Esophagus squamous epithelium (tissue), 5 donors: ENCODE measurements around the gene PTPRT. TPM values are rescaled to one million over a fixed set of nuclear protein-coding genes. Genes with fewer than 3 reads are reported as not detected.

ENCODE experiments used
- DNase-seq: peaks from one replicate; lab custom pipeline; 2025; lab: John Stamatoyannopoulos, UW
- H3K27ac ChIP-seq, 4 donors: fragments of 200-600 bp; sonication (generic); one replicate each; pipeline ENCODE4 v1.5.1; 2016 to 2019; ENCODE audit warnings: mild to moderate bottlenecking in 1 of 4
- H3K27me3 ChIP-seq, 4 donors: fragments of 200-600 bp; sonication (generic); 1 replicate in 3 of 4; 2 replicates in 1 of 4; pipeline versions ENCODE4 v1.5.1 to v1.6.0; 2017 to 2021; ENCODE audit warnings: antibody characterized with exemption in 1 of 4
- H3K36me3 ChIP-seq, 3 donors: fragments of 200-600 bp; sonication (generic); one replicate each; pipeline ENCODE4 v1.5.1; 2016 to 2019
- H3K4me1 ChIP-seq, 3 donors: fragments of 200-600 bp; sonication (generic); one replicate each; pipeline ENCODE4 v1.5.1; 2017 to 2019
- H3K4me3 ChIP-seq, 4 donors: fragments of 200-600 bp; sonication (generic); 1 replicate in 3 of 4; 2 replicates in 1 of 4; pipeline ENCODE4 v1.5.1; 2016 to 2019; ENCODE audit warnings: mild to moderate bottlenecking in 2 of 4, moderate library complexity in 1 of 4
- H3K9me3 ChIP-seq, 3 donors: fragments of 200-600 bp; sonication (generic); one replicate each; pipeline ENCODE4 v1.5.1; 2016 to 2019
- CTCF ChIP-seq, 6 experiments: fragments of 450-650 bp in 4 of 6; fragments of 200-600 bp in 2 of 6; sonication (generic) in 2 of 6; IDR thresholded peaks; one replicate each; pipeline ENCODE4 v1.5.1; 2016 to 2019; ENCODE audit warnings: antibody characterized with exemption in 6 of 6, mild to moderate bottlenecking in 4 of 6, moderate library complexity in 4 of 6
- POLR2A ChIP-seq, 4 donors: fragments of 450-650 bp; IDR thresholded peaks; one replicate each; pipeline ENCODE4 v1.6.1; 2017; ENCODE audit warnings: antibody characterized with exemption in 4 of 4, mild to moderate bottlenecking in 4 of 4, moderate library complexity in 3 of 4
- WGBS, 2 donors: methylation state at CpG; one replicate each; pipeline ENCODE4 v1.1.5; 2018; 5-methylcytosine and 5-hydroxymethylcytosine counted together
- intact Hi-C: fragments of 100-400 bp; cut with DNase I; formaldehyde crosslinking; loops from one replicate; pipeline ENCODE4 v1.15.0; 2022
- total RNA-seq, 4 donors: library from RNA; depleted of rRNA; stranded (reverse); fragments of >200 nt; gene quantifications; one replicate each; pipeline ENCODE4 v1.1.0, GENCODE V29; 2016
- donor health status: DM: yes; HTN: yes; CAD: no.

Gene PTPRT
- total RNA-seq, 4 donors from 2014 or later: under 0.01 to 0.06 TPM; not detected in 2

DNA sequence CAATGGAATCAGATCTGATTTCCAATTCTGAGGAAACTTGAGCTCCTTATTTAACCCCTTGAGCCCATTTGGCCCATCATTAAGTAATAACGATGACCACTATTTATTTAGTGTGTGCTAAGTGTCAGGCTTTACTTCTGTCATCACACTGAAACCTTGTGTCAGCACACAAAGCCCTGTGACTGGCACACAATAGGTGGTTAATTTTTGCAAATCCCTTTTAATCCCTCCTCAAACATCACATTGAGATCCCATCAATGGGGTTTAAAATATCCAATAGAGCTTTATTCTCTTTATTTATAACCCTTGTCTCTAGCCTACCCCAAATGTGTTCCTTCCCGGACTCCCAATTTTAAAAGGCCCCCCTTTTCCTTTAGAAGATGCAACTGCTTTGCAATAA is 914.7 kb downstream of the PTPRT start:
- Histone ChIP-seq H3K4me3 (no peak overlapping the region), H3K4me1 (no peaks in the 10 kb centered on the region), H3K27ac (no peak overlapping the region), H3K27me3 (peaks cover 0 to 12% (median 0%) of the 10 kb centered on the region in 4 donors), H3K9me3 (no peaks in the 10 kb centered on the region), H3K36me3 (no peaks in the 10 kb centered on the region)
- WGBS, 2 donors: 17 to 65% methylated on average over 2 of the region's 2 CpGs
- no peak for DNase-seq
- intact Hi-C loops: no loop called here
- TF ChIP-seq POLR2A (IDR thresholded peaks at IDR 0.05) (no peak), CTCF (IDR thresholded peaks at IDR 0.05) (no peak)

GRCh38 chr20:42272516-42272915 is 917.2 kb downstream of the PTPRT start:
- TF ChIP-seq CTCF (IDR thresholded peaks at IDR 0.05) (no peak), POLR2A (IDR thresholded peaks at IDR 0.05) (no peak)
- H3K36me3 ChIP-seq: no peaks in the 10 kb centered on the region
- no peaks in the 10 kb centered on the region for H3K4me1 ChIP-seq
- H3K4me3 ChIP-seq: no peak overlapping the region
- H3K9me3 ChIP-seq: no peaks in the 10 kb centered on the region
- peaks cover 0 to 12% (median 0%) of the 10 kb centered on the region in 4 donors for H3K27me3 ChIP-seq
- intact Hi-C loops: no loop called here
- no peak for DNase-seq
- no peak overlapping the region for H3K27ac ChIP-seq
- 83 to 91% methylated on average over 6 of the region's 6 CpGs for WGBS, 2 donors

GRCh38 chr20:42270539-42270938 is 919.2 kb downstream of the PTPRT start:
- Histone ChIP-seq H3K27me3 (peaks cover 0 to 4% (median 0%) of the 10 kb centered on the region in 4 donors), H3K4me1 (no peaks in the 10 kb centered on the region), H3K9me3 (no peaks in the 10 kb centered on the region), H3K4me3 (no peak overlapping the region), H3K36me3 (no peaks in the 10 kb centered on the region), H3K27ac (no peak overlapping the region)
- WGBS, 2 donors: 34 to 49% methylated on average over 2 of the region's 2 CpGs
- intact Hi-C loops: no loop called here
- TF ChIP-seq CTCF (IDR thresholded peaks at IDR 0.05) (no peak), POLR2A (IDR thresholded peaks at IDR 0.05) (no peak)
- no peak for DNase-seq

DNA sequence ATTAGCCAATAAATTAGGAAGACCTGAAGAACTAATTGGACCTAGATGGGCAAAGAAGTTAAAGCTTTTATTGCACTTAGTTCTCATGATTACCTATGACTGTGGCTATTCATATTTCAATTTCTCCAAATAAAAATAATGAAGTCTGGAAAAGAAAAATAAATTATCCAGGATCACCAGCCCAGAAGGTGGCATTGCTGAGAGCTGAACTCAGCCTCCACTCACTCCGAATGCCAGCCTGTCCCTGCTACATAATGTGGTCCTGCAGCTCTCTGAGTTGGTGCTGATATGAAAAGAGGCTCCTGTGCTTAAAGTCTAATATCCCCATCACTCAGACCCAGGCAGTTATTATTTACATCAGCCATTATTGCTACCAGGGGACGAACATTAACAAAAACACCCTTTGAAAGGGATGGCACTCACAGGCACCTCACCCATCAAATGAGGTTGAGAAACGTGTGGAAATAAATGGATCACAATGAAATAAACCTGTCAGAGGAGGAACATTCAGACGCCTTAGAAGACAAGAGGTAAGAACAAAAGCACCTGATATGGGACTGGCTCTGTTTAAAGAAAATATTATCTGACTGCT is 921.8 kb downstream of the PTPRT start:
- intact Hi-C loops: no loop called here
- Histone ChIP-seq H3K27ac (no peak overlapping the region), H3K9me3 (no peaks in the 10 kb centered on the region), H3K4me3 (no peak overlapping the region), H3K27me3 (no peaks in the 10 kb centered on the region), H3K36me3 (no peaks in the 10 kb centered on the region), H3K4me1 (no peaks in the 10 kb centered on the region)
- DNase-seq: no peak
- TF ChIP-seq CTCF (IDR thresholded peaks at IDR 0.05) (no peak), POLR2A (IDR thresholded peaks at IDR 0.05) (no peak)
- WGBS, 2 donors: 33 to 43% methylated on average over 3 to 4 of the region's 4 CpGs

- 76% methylated on average over 6 of the region's 6 CpGs for WGBS, 2 donors
These were observed 927.9 kb downstream of the PTPRT start for GRCh38 chr20:42261766-42262270.

More at GRCh38 chr20:42261766-42262270, 927.9 kb downstream of the PTPRT start:
- no peaks in the 10 kb centered on the region for H3K27me3 ChIP-seq
- no peak for TF ChIP-seq POLR2A (IDR thresholded peaks at IDR 0.05)
- no peak for TF ChIP-seq CTCF (IDR thresholded peaks at IDR 0.05)
- H3K36me3 ChIP-seq: no peaks in the 10 kb centered on the region
- H3K27ac ChIP-seq: no peak overlapping the region
- H3K4me1 ChIP-seq: no peaks in the 10 kb centered on the region
- DNase-seq: no peak
- H3K9me3 ChIP-seq: no peaks in the 10 kb centered on the region
- intact Hi-C loops: no loop called here
- H3K4me3 ChIP-seq: no peak overlapping the region
